CD1c-positive myeloid dendritic cell (primary cell): Measurements from ENCODE around the gene TAF1L.
"Not testable (repeated sequence)": the region's sequence is repeated elsewhere in the genome, so short reads cannot be mapped to it uniquely, and the experiment has no call there.

Source experiments
- DNase-seq: peaks from one replicate; pipeline ENCODE4 v3.0.0-alpha.2; 2016; ENCODE audit errors: extremely low spot score

TAF1L gene

GRCh38 chr9:32635362-32635761 lies at the start of gene TAF1L:
TSS of gene TAF1L (minus strand) at chr9:32635669. CDS start at chr9:32635579, 90 bp downstream.
- DNase-seq, result no peak

- no peak for DNase-seq
Observed at GRCh38 chr9:32681751-32682150, 46.3 kb upstream of the TAF1L start.

- no peak for DNase-seq
Observed at GRCh38 chr9:32677931-32678330, 42.5 kb upstream of the TAF1L start.

GRCh38 chr9:32672469-32672868 lies 37.0 kb upstream of the TAF1L start:
- DNase-seq, result no peak

- no peak for DNase-seq
Observed at GRCh38 chr9:32671333-32671732, 35.9 kb upstream of the TAF1L start.

- no peak for DNase-seq
Observed at GRCh38 chr9:32665101-32665500, 29.6 kb upstream of the TAF1L start.

- DNase-seq, result no peak
Observed at GRCh38 chr9:32663741-32664140, 28.3 kb upstream of the TAF1L start.

GRCh38 chr9:32647671-32648070 lies 12.2 kb upstream of the TAF1L start:
- DNase-seq, result no peak

GRCh38 chr9:32644698-32645097 lies 9.2 kb upstream of the TAF1L start:
- DNase-seq, result no peak

GRCh38 chr9:32633151-32633550 lies 2.3 kb downstream of the TAF1L start:
- not testable (repeated sequence) for DNase-seq

- DNase-seq, result no peak
Observed at GRCh38 chr9:32631991-32632390, 3.5 kb downstream of the TAF1L start.

- DNase-seq, result no peak
Observed at GRCh38 chr9:32627394-32627954, 8.0 kb downstream of the TAF1L start.

- DNase-seq, result no peak
Observed at GRCh38 chr9:32625320-32625719, 10.1 kb downstream of the TAF1L start.

GRCh38 chr9:32622948-32623347 lies 12.5 kb downstream of the TAF1L start:
- DNase-seq, result no peak

- no peak for DNase-seq
Observed at GRCh38 chr9:32618261-32618660, 17.2 kb downstream of the TAF1L start.

- DNase-seq, result no peak
Observed at GRCh38 chr9:32606811-32607210, 28.7 kb downstream of the TAF1L start.

- DNase-seq, result no peak
Observed at GRCh38 chr9:32603914-32604852, 31.3 kb downstream of the TAF1L start.

GRCh38 chr9:32599021-32599420 lies 36.4 kb downstream of the TAF1L start:
- DNase-seq, result peak; percentile 37

GRCh38 chr9:32596936-32597335 lies 38.5 kb downstream of the TAF1L start:
- peak; percentile 27 for DNase-seq

GRCh38 chr9:32596096-32596865 lies 39.2 kb downstream of the TAF1L start:
- DNase-seq, result peak; percentile 70

- DNase-seq, result no peak
Observed at GRCh38 chr9:32590898-32591297, 44.6 kb downstream of the TAF1L start.

GRCh38 chr9:32590476-32590875 lies 45.0 kb downstream of the TAF1L start:
- no peak for DNase-seq
